ENCODE measurements around the gene ZSCAN21.
"Not testable (repeated sequence)": the region's sequence is repeated elsewhere in the genome, so short reads cannot be mapped to it uniquely, and the experiment has no call there.

Gene ZSCAN21

GRCh38 chr7:100049441-100050291 is at the start of gene ZSCAN21:
ZSCAN21 (plus strand) TSS chr7:100049774; CDS start chr7:100057007, 7,233 bp downstream.
- DNase-seq (ENCODE audit: low read depth), result peak; percentile 77

- DNase-seq (ENCODE audit: low read depth), result no peak
Measured at GRCh38 chr7:100000239-100000638, 49.3 kb upstream of the ZSCAN21 start.

DNA sequence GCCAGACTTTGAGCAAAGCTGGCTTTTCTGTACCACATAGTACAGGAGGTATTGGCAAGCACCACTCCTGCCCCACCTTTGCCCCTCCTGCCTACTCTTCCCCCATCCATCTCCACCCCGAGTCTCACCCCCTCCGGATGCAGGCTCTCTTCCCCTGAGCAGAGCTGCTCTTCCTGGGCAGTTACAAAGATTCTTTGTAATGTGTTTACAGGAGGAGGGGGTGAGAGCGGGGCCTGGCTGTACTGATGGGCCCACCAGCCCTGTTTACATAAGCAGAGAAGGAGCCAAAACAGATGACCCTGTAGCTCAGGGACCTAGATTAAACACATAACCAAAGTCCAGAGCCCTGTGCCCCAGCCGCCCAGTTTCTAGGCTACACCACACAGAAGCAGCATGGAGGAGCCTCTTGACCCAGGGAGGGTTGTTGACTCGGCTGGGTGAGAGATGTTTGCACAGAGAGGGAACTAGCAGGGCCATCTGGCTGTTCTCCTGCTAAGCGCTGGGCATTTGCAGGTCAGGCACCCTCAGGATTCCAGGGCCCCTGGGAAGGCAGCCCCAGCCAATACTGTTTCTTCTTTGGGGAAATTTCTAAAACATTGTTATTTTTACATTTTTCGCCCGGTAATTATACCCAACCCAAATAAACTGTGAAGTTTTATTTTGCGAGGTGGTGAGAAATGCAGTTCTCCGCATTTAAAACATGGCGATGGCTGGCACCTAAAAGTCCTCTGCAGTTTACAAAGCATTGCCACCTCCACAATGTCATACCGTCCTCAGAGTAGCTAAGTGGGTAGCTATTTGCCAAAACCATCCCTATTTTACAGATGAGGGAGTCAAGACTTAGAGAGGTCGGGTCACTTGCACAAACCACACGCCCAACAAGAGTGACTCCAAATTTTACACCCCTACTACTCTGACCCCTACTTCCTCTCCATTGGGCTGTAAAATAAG is 45.6 kb upstream of the ZSCAN21 start:
- DNase-seq (ENCODE audit: low read depth), result no peak

GRCh38 chr7:100007887-100008286 is 41.7 kb upstream of the ZSCAN21 start:
- no peak for DNase-seq (ENCODE audit: low read depth)

DNA sequence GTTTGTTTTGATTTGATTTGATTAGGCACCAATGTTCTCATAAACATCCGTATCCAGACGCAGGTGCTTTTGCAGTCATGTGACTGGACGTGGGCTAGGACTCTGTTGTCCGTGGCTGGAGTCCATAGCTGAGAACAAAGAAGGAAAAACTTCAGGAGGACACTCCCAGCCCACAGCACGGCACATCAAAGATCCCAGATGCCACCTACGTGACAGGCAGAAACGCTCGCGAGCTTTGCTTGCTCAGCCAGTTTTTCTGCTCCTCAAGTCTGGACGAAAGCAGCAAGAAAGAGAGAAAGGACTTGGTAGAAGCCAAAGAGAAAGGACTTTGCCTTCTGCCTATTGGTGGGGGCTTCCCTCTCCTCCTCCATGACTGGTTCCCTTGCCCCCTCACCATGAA is 41.0 kb upstream of the ZSCAN21 start:
- no peak for DNase-seq (ENCODE audit: low read depth)

DNA sequence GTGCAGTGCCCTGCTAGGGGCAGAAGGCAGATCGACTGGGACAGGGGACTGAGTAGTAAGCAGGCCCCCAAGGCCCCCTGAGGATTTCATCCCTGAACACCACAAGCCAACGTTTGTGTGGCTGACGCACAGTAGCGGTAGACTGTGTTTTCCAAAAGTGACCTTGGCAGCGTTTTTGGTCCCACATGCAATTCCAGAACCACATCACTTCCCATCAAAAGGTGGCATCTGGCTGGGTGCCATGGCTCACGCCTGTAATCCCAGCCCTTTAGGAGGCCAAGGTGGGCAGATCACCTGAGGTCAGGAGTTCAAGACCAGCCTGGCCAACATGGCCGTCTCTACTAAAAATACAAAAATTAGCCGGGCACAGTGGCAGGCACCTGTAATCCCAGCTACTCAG is 39.6 kb upstream of the ZSCAN21 start:
- not testable (repeated sequence) for DNase-seq (ENCODE audit: low read depth)

DNA sequence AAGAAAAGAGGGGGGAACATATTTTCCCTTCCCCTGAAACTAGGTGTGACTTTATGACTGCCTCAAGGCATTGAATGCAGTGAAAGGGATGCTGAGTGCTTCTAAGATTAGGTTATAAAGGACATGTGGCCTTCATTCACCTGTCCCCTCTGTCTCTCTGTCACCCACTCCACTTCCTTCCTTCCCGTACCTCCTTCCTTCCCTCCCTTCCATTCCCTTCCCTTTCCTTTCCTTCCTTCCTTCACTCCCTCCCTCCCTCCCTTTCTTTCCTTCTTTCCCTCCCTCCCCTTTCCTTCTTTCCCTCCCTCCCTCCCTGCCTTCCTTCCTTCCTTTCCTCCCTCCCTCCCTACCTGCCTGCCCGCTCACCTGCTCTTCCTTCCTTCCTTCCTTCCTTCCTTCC is 38.7 kb upstream of the ZSCAN21 start:
- DNase-seq (ENCODE audit: low read depth), result no peak

- DNase-seq (ENCODE audit: low read depth), result no peak
Measured at GRCh38 chr7:100011516-100011915, 38.1 kb upstream of the ZSCAN21 start.

GRCh38 chr7:100012385-100013327 is 36.9 kb upstream of the ZSCAN21 start:
- DNase-seq (ENCODE audit: low read depth), result not testable (repeated sequence)

DNA sequence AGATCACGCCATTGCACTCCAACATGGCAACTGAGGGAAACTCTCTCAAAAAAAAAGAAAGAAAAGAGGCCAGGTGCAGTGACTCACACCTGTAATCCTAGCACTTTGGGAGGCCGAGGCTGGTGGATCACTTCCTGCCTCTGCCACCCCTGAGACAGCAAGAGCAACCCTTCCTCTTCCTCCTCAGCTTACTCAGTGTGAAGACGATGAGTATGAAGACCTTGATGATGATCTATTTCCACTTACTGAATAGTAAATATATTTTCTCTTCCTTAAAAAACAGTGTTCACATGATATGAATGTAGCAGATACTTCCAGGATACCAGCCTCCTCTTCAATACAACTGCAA is 36.3 kb upstream of the ZSCAN21 start:
- no peak for DNase-seq (ENCODE audit: low read depth)

DNA sequence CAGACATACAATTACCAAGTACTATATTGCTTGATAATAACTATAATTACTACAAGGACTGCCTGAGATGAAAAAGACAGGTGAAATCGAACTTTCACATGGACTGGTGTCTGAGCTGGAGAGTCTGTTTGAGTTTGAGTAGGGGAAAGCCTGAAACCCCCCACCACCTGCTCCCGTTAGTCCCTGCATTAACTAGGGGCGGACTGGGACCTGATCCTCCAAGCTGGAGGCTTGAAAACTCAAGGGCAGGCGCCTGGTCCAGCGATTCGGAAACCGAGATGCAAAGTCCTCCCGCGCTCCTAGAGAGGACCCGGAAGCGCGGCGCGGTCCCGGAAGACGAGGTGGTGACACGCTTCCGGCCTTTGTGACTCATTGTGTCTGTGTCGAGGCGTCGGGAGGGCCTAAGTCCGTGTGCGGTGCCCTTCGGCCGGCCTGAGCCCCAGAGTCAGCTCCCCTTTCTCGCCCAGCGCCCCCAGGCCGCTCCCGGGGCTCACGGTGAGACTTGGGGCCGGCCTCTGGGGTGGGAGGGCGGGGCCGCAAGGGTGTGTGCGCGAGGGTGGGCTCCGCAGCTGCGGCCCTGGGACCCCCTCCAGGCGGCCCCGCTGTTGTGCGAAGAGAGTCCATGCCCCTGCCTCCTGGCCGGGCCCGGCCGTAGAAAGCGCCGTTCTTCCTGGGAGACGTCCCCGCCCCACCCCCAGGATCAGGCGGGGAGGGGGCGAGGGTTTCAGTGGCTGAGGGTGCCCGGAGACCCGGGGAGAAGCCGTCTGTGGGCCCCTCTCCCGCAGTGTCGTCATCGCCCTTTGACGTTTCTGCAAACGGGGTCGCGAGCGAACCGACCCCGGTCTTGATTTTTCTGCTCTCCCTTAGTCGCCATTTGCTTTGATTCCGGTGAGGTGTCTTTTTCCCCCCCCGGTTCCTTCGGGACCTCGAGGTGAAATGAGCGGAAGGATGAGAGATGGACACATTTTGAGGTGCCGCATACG is 34.1 kb upstream of the ZSCAN21 start, which contains the start of gene ZKSCAN1:
Gene ZKSCAN1, plus strand, starts transcription at position 365 of the 983 bp plus-strand sequence. CDS start 7,911 bp downstream, outside the sequence.
- DNase-seq (ENCODE audit: low read depth), result peak; percentile 81

DNA sequence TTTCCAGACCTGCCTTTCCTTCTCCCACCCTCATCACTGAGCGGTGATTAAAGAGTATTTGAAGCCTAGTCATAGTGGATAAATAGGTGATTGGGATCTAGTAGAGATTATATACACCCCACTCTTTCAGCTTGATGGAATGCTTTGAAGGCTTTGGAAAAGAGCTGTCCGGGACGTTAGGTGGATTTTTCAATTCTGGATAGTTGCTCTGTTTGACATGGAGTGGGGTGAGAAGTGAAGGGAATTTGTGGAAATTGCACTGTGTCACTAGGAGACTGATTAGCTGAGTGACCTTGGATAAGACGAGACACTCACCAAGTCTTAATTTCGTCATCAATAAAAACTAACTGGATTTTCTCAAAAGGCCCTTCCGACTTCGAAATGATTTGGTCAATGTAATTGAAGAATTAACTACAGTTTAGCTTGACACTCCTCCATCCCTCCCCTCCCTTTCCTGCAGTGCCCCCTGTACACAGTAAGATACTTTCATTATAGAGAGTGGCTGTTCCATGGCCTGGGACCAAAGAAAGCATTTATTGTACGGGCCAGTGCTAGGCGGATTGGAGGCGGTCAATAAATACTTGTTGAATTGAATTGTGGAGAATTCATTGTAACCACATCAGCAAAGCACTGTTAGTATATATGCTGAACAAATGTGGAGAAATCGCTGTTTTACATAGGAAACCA is 33.2 kb upstream of the ZSCAN21 start:
- DNase-seq (ENCODE audit: low read depth), result no peak

GRCh38 chr7:100017300-100017699 is 32.3 kb upstream of the ZSCAN21 start:
- no peak for DNase-seq (ENCODE audit: low read depth)

DNA sequence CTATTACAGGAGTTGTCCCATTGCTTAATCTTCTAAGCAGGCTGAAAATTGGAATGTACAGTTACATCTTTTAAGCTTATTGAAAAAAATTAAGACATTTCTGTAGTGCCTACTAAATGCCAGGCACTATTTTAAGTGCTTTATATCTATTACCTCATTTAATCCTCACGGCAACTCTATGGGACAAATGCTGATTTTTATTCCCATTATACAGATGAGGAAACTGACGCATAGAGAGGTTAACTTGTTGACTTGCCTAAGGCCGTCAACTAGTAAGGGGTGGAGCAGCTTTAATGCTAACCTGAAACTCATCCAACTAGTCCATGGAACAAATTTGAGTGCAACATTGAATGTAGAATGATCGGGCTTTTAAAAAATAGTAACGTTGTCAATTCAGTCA is 31.7 kb upstream of the ZSCAN21 start:
- DNase-seq (ENCODE audit: low read depth), result no peak

DNA sequence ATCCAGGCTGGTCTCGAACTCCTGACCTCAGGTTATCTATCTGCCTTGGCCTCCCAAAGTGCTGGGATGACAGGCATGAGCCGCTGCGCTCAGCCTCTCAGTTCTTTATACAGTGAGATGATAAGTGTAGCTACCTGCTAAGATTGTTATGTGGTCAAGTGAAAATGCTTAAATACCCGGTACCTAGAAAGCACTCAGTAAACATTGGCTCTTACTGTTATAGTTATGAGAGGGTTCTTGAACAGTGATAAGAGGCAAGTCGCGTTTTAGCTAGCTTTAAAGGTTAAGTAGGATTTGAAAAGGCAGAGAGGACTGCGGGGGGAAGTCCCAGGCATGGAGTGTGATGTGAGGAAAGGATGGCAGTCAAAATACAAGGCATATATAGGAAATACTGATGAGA is 29.7 kb upstream of the ZSCAN21 start:
- no peak for DNase-seq (ENCODE audit: low read depth)

DNA sequence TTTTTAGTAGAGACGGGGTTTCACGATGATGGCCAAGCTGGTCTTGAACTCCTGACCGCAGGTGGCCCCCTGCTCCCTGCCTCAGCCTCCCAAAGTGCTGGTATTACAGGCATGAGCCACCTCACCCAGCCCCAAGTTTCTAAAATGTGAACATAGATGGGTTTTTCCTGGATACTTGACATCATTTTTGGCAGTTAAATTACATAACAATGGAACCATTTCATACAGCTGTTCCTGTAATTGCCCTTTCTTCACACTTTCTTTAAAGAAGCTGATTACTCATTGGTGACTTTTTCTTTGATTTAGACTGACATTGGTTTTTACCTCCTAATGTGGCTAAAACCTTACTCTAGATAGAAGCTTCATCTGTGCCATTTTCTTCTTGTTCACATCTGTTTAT is 28.3 kb upstream of the ZSCAN21 start:
- DNase-seq (ENCODE audit: low read depth), result no peak

GRCh38 chr7:100022621-100023020 is 27.0 kb upstream of the ZSCAN21 start:
- DNase-seq (ENCODE audit: low read depth), result no peak

DNA sequence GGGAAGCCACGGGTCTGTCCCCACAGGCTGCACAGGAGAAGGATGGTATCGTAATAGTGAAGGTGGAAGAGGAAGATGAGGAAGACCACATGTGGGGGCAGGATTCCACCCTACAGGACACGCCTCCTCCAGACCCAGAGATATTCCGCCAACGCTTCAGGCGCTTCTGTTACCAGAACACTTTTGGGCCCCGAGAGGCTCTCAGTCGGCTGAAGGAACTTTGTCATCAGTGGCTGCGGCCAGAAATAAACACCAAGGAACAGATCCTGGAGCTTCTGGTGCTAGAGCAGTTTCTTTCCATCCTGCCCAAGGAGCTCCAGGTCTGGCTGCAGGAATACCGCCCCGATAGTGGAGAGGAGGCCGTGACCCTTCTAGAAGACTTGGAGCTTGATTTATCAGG is 26.0 kb upstream of the ZSCAN21 start:
- no peak for DNase-seq (ENCODE audit: low read depth)

DNA sequence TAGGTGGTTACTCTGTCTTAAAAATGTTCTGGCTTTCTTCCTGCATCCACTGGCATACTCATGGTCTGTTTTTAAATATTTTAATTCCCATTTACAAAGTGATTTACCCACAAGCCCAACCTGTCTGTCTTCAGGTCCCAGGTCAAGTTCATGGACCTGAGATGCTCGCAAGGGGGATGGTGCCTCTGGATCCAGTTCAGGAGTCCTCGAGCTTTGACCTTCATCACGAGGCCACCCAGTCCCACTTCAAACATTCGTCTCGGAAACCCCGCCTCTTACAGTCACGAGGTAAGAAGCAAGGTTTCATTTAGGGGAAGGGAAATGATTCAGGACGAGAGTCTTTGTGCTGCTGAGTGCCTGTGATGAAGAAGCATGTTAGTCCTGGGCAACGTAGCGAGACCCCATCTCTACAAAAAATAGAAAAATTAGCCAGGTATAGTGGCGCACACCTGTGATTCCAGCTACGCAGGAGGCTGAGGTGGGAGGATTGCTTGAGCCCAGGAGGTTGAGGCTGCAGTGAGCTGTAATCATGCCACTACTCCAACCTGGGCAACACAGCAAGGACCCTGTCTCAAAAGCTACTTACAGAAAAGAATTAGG is 25.5 kb upstream of the ZSCAN21 start:
- DNase-seq (ENCODE audit: low read depth), result no peak
